HG02571 (cell line): ENCODE data around the gene FAM151B.
"Not testable (repeated sequence)": the region's sequence is repeated elsewhere in the genome, so short reads cannot be mapped to it uniquely, and the experiment has no call there.

Experiments used
- ATAC-seq: cut with Tn5 transposase; IDR thresholded peaks from one replicate; pipeline ENCODE4 v1.9.1; 2021; ENCODE audit warnings: mild to moderate bottlenecking, moderate library complexity; ENCODE audit not compliant: unreplicated experiment

Gene FAM151B

DNA sequence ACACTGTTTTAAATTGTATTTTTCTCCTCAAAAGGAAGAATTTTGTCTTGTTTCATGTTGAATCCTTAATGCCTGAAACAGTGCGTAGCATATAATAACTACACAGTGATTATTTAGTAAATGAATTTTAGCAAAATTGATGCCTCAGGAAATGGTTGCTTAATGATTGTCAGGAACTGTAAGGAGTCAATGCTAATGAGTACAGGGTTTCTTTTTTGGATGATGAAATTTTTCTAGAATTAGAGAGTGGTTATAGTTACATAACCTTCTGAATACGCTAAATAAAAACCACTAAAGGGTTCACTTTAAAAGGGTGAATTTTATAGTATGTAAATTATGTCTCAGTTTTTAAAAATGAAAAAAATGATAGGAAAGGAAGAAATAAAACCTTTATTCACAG, 14.9 kb downstream of the FAM151B start:
- ATAC-seq, result no peak

DNA sequence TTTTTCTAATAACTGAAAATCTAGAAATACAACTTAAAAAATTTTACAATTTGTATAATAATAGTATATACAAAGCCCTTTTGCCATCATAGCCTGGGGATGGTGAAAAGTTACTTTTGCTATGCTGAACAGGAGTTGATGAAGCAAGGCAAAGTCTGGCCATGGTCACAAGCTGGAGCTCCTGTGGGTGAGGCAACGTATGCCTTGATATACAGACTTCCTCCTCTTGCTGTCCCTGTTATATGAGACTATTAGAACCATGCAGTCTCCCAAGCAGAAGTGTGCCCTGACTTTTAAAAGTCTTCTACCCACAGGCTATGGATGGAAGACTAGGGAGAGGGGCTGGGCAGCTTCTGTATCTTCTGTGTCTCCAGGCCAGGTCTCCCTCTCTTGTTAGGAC, 15.7 kb downstream of the FAM151B start:
- ATAC-seq, result no peak

DNA sequence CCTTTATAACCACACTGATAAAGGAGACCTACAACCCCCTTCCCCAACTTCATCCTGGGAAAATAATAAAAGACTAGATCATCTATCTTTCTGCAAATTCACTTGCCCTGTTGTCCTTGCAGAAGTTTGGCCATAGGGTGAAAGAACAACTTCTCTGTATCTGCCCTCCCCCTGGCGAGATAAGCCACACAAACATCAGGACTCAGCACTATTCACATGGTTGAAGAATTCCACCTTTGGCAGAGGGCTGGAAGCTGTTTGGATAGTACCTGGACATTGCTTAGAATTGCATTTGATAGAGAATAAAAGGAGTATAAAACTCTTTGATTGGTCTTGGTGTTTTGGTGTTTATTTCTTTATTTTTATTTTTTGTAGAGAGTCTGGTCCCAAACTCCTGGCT, 16.9 kb downstream of the FAM151B start:
- ATAC-seq, result no peak

DNA sequence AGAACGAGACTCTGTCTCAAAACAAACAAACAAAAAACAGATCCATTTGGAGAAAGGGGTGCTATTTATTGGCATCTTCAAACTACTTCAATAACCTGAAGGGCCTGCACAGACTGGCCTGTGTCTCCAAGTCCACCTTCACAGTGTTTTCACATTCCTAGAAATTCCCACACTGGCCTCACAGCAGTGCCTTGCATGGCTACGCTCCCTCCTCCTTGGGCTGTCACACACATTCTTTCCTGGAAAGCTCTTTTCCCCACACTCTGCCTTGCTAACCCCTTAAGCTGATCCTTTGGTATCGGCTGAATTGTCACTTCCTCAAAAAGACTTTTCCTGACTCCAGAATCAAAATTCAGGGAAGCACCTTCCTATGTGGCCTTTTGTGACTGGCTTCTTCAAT, 19.8 kb downstream of the FAM151B start:
- ATAC-seq, result no peak

DNA sequence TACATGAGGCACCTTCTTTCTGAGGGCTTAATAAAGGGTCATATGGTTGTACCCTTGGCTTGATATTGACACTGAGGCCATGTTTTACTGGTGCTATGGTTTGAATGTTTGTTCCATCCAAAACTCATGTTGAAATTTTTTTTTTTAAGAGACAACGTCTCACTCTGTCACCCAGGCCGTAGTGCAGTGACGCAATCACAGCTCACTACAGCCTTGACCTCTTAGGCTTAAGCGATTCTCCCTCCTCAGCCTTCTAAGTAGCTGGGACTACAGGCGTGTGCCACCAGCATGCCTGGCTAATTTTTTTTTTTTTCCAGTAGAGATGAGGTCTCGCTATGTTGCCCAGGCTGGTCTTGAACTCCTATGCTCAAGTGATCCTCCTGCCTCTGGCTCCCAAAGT, 20.9 kb downstream of the FAM151B start:
- no peak for ATAC-seq

DNA sequence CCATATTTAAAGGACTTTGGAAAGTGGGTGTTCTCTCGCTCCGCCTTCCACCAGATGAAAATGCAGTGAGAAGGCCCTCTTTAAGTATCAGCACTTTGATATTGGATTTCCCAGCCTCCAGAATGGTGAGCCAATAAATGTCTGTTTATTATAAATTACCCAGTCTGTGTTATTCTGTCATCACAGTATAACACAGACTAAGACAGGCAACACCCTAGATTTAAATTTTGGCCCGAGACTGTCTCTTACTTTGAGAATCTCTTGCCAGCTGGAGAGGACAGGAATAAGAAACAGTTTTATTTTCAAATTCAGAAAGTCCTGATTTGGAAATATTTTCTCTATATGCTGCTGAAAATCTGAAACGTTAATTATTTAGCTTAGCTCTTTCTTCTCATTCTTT, 21.5 kb downstream of the FAM151B start:
- ATAC-seq, result no peak

DNA sequence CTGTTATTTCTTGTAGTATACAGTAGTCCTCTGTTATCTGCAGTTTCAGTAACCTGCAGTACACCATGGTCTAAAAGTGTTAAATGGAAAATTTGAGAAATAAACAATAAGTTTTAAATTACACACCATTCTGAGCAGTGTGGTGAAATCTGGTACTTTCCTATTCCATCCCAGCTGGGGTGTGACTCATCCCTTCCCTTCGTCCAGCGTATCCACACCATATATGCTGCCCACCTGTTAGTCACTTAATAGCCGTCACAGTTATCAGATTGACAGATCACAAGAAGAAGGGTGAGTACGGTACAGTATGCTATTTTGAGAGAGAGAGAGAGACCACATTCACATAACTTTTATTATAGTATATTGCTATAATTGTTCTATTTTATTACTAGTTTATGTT, 28.9 kb downstream of the FAM151B start:
- no peak for ATAC-seq

DNA sequence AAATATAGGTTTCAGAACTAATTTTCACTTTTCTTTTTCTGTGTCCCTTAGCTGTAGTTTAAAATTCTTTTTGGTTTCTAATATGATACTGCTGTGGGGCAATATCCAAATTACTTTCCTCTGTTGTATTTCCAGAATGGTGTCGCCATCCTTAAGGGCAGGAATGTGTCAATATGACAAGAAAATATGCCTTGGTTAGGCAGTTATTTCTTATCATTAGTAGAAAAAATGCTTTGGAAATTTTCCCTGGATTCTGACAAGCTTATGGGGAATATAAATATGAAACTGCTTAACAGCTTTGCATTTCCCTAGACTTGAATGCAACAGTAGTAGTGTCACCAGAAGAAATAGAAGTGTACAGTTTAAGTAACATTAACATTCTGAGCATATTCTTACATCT, 52.8 kb downstream of the FAM151B start:
- no peak for ATAC-seq

DNA sequence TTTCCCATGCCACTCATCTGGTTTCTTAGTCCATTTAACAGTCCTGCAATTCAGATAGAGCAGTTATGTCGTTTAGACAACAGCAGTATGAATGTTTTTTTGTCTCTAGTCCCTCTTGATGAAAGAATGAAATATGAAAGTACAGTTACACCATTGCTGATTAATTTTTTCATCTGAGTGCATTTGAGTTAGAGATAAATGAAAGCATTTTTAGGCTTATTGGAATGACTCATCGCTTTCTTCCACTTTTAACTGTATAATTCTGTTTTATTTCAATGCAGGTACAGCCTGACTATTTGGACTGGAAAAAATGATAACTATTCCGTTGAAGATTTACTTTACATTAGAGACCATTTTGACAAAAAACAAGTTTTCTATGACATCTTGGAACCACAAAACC, 53.5 kb downstream of the FAM151B start:
- no peak for ATAC-seq

DNA sequence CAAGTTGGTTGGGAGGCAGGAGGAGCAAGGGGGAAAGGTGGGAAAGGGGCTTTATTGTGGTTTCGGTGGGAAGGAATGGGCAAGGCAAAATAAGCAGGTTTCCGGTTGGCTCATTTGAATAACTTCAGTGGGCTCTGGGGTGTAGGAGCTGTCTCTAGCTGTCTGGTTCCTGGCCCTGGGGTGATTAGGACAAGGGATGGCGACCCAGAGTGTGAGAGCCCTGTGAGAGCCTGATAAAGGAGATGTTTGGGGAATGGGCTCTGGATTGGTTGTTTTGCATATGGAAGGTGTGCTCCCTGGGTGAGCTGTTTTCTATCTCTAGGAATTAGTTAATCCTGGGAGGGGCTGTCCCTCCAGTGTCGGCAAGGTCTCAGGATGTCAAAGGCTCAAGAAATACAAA, 66.7 kb downstream of the FAM151B start:
- no peak for ATAC-seq

DNA sequence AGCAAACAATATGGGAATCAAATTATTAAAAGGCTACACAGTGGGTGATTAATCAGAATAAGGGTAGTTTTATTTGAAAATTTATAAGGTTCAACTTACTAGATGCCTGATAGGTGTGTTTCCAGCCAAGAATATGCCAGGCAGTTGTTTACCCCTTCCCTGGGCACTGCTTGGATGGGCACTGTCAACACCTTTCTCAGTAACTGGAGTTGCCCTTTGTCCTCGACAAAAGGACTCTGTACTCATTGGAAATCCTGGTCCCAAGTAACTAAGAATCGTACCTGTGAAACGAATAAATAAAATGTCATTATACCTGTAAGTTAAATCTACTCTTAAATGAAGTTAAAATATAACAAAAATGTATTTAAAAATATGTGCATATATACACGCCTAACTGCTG, 67.2 kb downstream of the FAM151B start:
- ATAC-seq, result no peak

DNA sequence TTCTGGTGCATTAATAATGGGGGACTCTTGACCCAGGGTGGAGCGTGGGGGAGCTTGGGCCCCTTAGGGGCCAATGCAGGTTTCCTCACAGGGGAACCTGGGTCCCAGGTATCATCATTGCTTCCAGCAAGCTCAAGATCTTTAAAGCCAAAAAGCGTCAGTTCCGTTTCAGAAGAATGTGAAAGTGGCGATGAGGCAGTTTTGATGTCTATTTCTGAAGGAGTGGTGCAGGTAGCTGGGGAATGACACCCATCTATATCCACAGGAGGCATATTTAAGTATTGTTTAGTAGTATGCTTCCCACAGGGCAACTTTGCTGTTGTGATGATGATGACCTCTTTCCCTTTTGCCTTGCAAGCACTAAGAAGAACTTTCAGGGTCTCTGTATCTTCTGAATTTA, 71.3 kb downstream of the FAM151B start:
- no peak for ATAC-seq

DNA sequence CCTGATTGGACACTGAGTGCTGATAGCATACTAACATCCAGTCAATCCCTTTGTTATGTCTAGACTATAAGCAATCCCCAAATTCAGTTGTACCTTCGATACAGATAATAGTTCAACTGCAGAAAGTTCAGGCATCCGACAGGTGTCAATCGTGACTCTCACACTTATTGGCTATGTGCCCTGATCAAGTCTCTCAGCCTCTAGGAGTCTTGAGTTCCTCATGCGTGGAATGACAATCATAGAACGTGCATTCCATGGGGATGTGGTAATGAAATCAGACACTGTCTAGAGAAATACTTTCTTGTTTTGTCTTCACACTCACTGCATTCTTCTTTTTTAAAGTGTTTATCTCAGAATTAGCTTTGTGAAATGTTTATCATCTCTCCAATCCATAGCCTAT, 77.4 kb downstream of the FAM151B start:
- ATAC-seq, result no peak

DNA sequence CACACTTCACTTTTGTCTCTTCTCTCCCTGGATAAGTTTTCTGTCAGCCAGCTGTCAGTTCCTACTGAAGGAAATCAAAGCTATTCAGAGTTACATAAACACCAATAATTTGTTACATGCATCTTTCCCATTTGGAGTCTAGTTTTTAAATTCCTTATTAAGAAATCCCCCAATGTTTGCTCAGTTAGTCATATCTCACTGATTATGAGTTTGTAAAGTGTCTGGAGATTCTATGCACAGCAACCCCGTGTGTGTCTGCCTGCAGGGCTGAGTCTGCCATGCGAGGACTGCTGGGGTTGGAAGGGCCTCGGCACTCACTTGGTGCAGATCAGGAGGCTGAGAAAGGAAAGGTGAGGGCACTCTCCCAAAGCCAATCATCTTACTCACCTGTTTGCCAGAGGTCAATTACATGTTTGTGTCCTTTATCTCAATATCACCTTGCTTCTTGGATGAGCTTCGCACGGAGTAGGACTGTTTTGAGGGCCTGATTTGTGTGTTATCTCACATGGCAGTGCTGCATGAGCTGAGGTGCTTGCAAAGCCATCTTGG, 78.9 kb downstream of the FAM151B start:
- no peak for ATAC-seq

DNA sequence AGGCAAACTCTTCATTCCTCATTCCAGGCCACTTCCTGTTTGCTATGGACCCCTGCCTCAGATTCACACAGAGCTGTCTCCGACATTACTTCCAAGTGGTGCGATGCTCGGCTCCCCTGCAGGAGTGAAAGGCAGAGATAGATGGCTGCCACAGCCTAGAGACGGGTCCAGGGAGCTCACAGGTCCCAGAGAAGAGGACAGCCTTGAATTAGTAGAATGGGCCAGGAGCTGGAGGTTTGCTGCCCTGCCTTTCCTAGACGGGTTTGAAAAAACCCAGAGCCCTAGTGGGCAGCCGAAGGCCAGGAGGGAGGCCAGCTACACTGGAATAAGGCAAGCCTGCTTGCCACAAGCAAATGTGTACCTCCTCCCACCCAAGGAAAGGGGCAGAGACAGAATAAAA, 80.4 kb downstream of the FAM151B start:
- no peak for ATAC-seq

DNA sequence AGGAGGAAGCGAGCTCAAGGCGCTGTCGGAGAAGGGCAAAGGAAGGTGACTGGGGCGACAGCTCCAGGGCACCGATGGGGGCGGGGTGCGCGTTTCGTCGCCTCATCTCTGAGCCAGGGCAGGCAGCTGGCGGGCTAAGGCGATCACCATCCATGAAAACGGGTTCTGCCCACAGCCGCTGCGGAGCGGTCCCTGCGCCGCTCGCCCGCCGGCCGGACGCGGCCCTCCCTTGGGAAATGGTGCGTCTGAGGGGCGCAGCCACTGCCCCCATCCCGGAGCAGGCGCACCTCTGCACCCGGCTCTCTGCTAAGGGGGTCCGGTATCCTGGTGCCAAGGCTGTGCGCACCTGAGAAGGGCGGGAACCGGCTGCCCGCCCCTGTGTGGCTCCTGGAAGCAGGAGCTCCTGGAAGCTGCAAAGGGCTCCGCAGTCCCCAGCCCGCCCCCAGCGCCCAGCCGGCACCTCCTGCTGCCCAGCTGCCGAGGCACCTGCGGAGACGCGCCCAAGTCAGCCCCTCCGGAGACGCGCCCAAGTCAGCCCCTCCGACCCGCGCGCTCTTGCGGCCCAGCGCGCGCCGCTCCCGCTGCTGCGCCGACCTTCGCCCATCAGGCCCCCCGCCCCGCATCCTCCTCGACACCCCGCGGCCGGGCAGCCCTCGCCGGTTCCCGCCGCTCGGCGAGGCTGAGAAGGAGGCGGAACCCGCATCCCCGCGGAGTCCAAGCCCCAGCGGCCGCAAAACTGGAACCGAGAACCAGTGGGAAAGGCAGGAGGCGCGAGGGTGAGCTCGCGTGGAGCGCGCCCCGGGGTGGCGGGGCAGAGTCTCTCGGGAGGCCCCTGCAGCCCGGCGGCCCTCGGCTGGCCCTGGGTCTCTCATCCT, 81.4 kb downstream of the FAM151B start:
- ATAC-seq, result no peak

DNA sequence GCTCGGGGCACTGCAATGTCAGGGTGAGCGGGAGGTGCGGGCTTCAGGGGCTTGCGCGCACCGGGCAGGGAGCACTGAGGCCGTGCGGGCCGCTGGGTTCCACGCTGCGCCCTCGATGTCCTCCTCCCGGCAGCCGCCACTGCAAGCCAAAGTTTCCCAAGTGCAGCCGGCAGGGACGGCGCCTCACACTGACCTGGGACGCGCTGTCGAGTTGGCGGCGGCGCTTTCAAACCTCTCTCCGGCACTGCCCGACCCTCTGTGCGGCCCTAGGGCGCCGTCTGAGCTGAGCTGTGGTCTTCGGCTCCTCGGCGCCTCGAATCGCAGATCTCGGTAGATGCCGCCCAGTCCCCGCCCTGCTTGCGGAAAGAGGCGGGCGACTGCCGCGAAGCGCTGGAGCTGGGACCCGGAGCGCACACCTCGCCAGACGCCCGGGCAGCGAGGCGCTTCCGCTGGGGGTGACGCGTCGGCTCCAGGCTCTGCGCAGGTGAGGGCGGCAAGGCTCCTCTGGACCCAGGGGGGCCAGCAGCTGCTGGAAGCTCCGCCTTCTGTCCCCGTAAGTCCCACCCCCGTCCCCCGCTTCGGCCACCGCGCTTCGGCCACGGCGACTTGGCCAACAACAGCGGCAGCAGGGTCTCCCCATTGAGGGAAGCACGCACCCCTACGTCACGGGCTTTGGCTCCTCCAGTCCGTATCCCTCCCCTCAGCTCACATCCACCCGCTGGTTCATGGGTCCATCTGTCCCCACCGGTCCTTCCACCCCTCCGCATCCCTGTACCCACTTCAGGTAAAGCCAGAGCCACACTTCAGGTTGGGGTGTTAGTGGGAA, 82.3 kb downstream of the FAM151B start, which contains the start of gene ANKRD34B:
ANKRD34B (minus strand) TSS at position 320 of the 826 bp plus-strand sequence. CDS start 10,261 bp downstream, outside the sequence.
- ATAC-seq, result no peak

DNA sequence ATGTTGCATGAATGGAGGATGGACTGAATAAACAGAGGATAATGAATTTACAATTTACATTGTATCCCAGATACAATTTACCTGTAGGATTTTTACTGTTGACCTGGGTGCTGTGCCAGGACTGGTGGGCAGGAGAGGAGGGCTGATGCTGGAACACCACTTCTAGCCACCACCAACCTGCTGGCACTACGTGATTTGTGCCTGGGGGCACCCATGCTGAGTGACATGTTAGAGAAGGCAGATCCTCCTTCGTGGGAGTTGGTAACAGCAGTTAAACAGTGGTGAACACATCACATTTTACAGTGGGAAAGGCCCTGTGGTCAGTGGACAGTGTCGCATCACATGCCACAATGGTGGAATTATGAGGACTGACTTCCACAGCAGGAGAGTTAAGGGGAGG, 85.2 kb downstream of the FAM151B start:
- no peak for ATAC-seq

DNA sequence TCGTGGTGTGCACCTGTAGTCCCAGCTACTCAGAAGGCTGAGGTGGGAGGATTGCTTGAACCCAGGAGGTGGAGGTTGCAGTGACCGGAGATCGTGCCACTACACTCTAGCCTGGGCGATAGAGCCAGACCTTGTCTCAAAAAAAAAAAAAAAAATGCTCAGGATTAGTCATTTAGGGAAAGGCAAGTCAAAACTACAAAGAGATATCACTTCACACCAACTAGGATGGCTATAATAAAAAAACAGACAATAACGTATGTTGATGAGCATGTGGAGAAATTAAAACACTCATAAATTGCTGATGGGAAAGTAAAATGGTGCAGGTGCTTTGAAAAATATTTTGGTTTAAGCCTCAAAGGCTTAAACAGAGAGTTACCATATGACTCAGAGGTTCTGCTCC, 88.5 kb downstream of the FAM151B start:
- ATAC-seq, result no peak

DNA sequence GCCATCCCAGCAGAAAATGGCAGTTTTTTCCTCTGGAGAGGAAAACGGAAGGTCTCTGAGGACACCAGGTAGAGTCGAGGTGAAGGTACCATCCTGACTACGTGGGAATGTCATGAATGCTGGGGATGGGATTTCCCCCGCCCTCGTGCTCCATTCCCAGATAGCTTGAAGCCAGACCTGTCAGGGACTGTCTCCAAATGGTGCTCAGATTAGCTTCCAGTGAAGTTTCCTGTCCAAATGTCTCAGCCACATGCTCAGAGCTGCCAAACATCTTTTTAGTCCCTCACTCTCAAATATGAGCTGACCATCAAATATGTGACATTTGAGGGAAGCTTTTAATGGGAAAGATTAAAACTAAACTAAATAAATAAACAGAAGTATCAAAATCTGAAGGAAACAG, 89.8 kb downstream of the FAM151B start:
- ATAC-seq, result no peak

DNA sequence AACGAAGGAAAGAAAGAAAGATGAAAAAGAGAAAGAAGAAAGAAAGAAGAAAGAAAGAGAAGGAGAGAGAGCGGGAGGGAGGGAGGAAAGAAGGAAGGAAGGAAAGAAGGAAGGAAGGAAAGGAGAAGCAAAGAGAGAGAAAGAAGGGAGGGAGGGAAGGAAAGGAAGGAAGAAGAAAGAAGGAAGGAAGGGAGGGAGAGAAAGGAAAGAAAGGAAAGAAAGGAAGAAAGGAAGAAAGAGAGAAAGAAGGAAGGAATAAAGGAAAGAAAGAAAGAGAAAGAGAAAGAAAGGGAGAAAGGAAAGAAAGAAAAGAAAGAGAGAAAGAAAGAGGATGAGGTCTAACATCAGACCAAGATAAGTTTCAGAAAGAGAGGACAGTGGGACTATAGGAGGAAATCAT, 91.2 kb downstream of the FAM151B start:
- no peak for ATAC-seq

DNA sequence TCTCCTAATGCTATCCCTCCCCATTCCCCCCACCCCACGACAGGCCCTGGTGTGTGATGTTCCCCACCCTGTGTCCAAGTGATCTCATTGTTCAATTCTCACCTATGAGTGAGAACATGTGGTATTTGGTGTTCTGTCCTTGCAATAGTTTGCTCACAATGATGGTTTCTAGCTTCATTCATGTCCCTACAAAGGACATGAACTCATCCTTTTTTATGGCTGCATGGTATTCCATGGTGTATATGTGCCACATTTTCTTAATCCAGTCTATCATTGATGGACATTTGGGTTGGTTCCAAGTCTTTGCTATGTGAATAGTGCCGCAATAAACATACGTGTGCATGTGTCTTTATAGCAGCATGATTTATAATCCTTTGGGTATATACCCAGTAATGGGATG, 92.4 kb downstream of the FAM151B start:
- not testable (repeated sequence) for ATAC-seq
